ENCODE data around the gene ACVR2B.

The ACVR2B gene

GRCh38 chr3:38500688-38501417 lies 47.2 kb downstream of the ACVR2B start:
- TF ChIP-seq ZNF565 (CRISPR knock-in tag; conservative IDR thresholded peaks at IDR 0.05; ENCODE audit: low read depth): no peak
- no peak for TF ChIP-seq ZFP3 (CRISPR knock-in tag; IDR thresholded peaks at IDR 0.05)
- no peak for TF ChIP-seq SNAI2 (CRISPR knock-in tag; IDR thresholded peaks at IDR 0.05)
- no peak for TF ChIP-seq PPARA (CRISPR knock-in tag; IDR thresholded peaks at IDR 0.05; ENCODE audit: borderline replicate concordance)
- no peak for TF ChIP-seq ISL1 (CRISPR knock-in tag; IDR thresholded peaks at IDR 0.05)
- TF ChIP-seq OSR1 (CRISPR knock-in tag; IDR thresholded peaks at IDR 0.05): no peak
- no peak for TF ChIP-seq TOX (CRISPR knock-in tag; IDR thresholded peaks at IDR 0.05; ENCODE audit: borderline replicate concordance)
- no peak for TF ChIP-seq ZFP30 (CRISPR knock-in tag; IDR thresholded peaks at IDR 0.05)
- no peak for TF ChIP-seq ARNTL (CRISPR knock-in tag; IDR thresholded peaks at IDR 0.05; ENCODE audit: borderline replicate concordance, low read depth)
- TF ChIP-seq ESRRG (CRISPR knock-in tag; IDR thresholded peaks at IDR 0.05): no peak
- no peak for TF ChIP-seq CSRNP3 (CRISPR knock-in tag; IDR thresholded peaks at IDR 0.05)
- no peak for ATAC-seq

- ATAC-seq: no peak
- TF ChIP-seq ZNF8 (CRISPR knock-in tag; IDR thresholded peaks at IDR 0.05) (no peak), PATZ1 (CRISPR knock-in tag; IDR thresholded peaks at IDR 0.05; ENCODE audit: borderline replicate concordance) (no peak), OSR1 (CRISPR knock-in tag; IDR thresholded peaks at IDR 0.05) (no peak), ZFP30 (CRISPR knock-in tag; IDR thresholded peaks at IDR 0.05) (no peak), CREB5 (CRISPR knock-in tag; IDR thresholded peaks at IDR 0.05; ENCODE audit: low read depth) (no peak), POU6F1 (CRISPR knock-in tag; IDR thresholded peaks at IDR 0.05; ENCODE audit: borderline replicate concordance, low read depth) (no peak), ZNF565 (CRISPR knock-in tag; conservative IDR thresholded peaks at IDR 0.05; ENCODE audit: low read depth) (no peak), CSRNP3 (CRISPR knock-in tag; IDR thresholded peaks at IDR 0.05) (no peak), ZC3H10 (CRISPR knock-in tag; IDR thresholded peaks at IDR 0.05) (no peak), TOX (CRISPR knock-in tag; IDR thresholded peaks at IDR 0.05; ENCODE audit: borderline replicate concordance) (no peak), ZNF70 (CRISPR knock-in tag; IDR thresholded peaks at IDR 0.05) (no peak), BACH2 (CRISPR knock-in tag; IDR thresholded peaks at IDR 0.05; ENCODE audit: borderline replicate concordance) (no peak)
Measured at GRCh38 chr3:38507120-38507519, 53.4 kb downstream of the ACVR2B start.

GRCh38 chr3:38509732-38510131 lies 56.0 kb downstream of the ACVR2B start:
- no peak for ATAC-seq
- no peak for TF ChIP-seq TOX (CRISPR knock-in tag; IDR thresholded peaks at IDR 0.05; ENCODE audit: borderline replicate concordance)
- no peak for TF ChIP-seq ZNF70 (CRISPR knock-in tag; IDR thresholded peaks at IDR 0.05)
- no peak for TF ChIP-seq TCF4 (CRISPR knock-in tag; IDR thresholded peaks at IDR 0.05; ENCODE audit: borderline replicate concordance)
- no peak for TF ChIP-seq SNAI2 (CRISPR knock-in tag; IDR thresholded peaks at IDR 0.05)
- no peak for TF ChIP-seq TSHZ2 (CRISPR knock-in tag; IDR thresholded peaks at IDR 0.05)
- TF ChIP-seq ISL1 (CRISPR knock-in tag; IDR thresholded peaks at IDR 0.05): no peak
- no peak for TF ChIP-seq CSDC2 (CRISPR knock-in tag; IDR thresholded peaks at IDR 0.05)
- TF ChIP-seq CREB5 (CRISPR knock-in tag; IDR thresholded peaks at IDR 0.05; ENCODE audit: low read depth): no peak
- no peak for TF ChIP-seq ZFP30 (CRISPR knock-in tag; IDR thresholded peaks at IDR 0.05)
- TF ChIP-seq POU6F1 (CRISPR knock-in tag; IDR thresholded peaks at IDR 0.05; ENCODE audit: borderline replicate concordance, low read depth): no peak

Data from SK-N-SH treated with all-trans-retinoic acid at 6 μM for 48 hours (cell line).